Stimulated activated CD4-positive, alpha-beta T cell treated with anti-CD3 and anti-CD28 coated beads, Interleukin-1b, Interleukin-23, amount 100 ng/mL, for 48 hours (primary cell): ENCODE measurements around the gene DLK1.

Source experiments
- DNase-seq: peaks from one replicate; pipeline ENCODE4 v3.0.0-alpha.2; 2020

DLK1 gene

DNA sequence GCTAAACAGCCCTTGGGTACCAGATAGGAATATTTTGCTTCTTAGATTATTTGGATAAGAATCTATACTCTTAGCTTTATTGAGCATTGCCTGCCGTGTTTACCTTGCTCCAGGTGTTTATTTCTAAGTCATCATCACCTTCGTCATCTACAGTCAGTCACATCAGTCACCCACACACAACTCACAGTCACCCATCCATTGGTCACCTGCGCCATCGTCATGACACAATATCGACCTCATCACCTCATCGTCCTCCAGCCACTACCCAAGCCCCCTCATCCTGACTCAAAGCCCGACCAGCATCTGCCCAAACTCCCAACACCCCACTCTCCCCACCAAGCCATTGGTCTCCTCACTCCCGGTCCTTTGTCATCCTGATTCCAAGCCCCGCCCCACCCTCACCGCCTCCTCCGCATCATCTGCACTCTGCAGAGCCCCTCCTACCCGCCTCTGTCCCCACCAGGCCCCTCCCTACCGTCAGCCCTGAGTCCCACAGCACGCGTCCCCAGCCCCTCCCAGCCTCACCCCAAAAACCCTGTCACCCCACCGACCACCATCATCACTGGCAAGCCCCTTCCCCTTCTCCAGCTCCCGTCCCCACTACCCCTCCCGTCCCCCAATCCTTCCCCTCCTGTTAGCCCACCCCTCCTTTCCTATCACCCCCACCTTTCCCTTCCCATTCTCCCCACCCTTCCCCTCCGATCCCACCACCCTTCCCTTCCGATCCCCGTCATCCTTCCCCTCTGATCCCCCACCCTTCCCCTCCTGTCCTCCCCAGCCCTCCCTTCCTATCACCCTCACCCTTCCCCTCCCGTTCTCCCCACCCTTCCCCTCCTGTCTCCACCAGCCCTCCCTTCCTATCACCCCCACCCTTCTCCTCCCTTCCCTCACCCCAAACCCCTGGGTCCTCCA, 9.8 kb downstream of the DLK1 start:
- no peak for DNase-seq

DNA sequence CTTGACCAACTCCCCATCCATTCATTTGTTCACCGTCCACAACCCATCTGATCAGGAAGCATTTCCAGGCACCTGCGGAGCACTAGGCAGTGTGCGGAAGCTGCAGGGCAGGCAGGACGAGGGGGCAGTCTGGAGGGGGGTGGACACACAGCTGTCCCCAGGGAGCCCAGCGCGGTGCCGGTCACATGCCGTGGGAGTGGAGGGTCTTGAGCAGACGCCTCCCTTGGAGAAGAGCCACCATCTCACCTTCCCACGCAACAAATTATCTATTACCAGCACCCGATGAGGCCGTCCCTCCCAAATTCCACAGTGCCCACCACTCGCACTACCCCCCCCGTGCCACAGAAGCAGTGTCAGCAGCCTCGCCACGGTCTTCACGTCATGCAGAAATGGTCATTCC, 10.8 kb downstream of the DLK1 start:
- no peak for DNase-seq

DNA sequence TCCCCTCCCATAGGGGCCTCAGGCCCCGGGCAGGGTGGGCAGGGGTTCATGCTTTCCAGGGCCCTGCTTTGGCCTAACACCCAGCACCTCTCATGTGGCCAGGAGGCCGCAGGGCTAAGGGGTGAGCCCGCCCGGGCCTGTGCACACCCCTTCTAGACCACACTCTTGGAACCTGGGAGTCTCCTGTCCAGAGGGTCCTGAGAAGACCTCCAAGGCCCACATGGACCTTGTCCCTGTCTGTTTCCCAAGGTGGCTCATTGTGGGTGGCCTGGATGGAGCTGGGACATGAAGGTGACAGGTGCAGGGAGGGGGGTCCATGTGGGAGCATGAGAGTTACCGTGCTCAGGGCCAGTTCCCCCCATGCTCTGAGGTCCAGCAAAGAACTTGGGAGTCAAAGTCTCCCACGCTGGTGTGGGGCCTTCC, 11.6 kb downstream of the DLK1 start:
- no peak for DNase-seq

DNA sequence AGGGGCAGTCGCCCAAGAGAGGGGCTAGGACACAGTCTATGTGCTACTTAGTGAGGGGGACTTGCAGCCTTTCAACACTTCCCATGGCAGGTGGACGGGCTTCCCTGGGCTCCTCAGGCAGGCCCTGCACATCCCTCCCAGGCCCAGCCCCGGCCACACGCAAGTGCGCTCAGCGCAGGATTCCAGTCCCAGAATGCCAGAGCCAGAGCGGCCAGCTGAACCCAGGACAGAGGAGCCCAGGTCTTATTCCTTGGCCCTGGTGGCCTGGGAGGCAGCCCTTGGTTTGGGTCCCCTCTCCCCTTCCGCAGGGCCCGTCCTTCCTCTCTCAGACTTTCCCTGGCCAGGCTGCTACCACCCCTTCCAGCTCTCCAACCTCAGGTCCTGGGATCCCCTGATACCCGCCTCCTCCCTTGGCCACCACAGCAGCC, 12.0 kb downstream of the DLK1 start:
- no peak for DNase-seq

DNA sequence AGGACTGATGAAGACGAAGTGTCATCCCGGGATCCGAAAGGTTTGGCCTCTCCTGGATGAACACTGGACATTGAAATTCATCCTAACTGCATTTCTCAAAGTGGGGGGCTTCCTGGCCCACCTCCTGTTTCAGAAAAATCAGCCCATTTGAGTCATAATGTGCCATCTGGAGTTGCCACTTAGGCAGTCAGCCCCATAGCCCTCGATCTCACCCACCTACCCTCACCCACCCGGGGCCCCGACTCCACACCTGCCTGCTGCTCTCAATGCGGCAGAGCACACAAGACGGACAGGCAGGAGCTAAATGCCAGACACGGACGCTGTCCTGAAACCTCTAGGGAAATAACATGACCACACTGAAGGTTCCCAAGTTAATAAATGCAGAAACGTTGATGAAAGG, 12.6 kb downstream of the DLK1 start:
- DNase-seq = no peak

DNA sequence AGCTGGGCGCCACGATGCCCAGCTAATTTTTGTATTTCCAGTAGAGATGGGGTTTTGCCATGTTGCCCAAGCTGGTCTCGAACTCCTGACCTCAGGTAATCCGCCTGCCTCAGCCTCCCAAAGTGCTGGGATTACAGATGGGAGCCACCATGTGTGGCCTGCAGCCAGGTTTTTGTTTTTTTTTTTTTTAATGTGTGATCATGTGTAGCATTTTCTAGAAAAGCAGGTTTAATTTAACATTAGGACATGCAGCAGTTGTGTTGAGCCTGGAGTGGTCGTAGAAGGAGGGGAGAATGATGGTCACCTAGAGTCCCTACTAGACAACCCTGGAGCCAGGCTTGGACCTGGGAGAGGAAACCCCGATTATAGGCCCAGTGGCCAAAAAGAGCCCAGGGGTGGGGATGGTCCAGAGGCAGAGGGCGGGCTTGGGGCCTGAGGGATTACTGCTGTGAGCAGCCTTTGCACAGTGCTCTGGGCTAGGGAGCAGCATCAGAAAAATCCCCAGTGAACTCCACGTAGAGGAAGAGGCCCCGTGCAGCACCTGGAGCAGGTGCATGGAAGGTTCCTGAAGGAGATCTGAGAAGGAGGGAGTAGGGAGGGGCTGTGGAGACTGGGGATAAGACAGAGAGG, 13.6 kb downstream of the DLK1 start:
- DNase-seq = no peak

DNA sequence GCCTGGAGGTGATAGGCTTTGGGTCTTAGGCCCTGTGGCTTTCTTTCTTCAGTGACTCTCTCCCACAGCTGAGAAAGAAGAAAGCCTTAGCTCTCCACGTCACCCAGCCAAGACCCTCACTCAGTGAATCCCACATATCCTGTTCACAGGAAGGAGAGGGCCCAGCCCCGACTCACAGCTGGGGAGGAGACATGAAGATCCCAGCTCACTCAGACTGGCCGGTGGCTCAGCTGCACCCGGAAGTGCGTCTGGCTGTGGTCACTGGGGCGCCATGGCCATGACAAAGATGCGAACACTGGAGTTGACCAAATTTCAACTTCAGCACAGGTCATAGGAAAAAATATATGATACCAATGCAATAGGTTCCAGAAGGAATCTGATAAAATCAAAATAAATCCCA, 14.2 kb downstream of the DLK1 start:
- no peak for DNase-seq

DNA sequence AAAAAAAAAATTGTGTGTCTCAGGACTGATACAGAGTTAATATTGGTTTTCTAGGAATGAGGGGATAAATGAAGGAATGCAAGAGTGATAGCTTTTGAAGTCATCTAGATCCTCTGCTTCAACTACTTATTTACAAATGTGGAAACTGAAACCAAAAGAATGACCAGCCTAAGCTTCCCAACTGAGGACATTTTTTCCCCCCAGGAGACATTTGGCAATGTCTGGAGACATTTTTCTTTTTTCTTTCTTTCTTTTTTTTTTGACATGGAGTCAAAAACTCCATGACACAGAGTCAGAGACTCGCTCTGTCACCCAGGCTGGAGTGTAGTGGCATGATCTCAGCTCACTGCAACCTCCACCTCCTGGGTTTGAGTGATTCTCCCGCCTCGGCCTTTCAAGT, 15.3 kb downstream of the DLK1 start:
- DNase-seq = no peak

DNA sequence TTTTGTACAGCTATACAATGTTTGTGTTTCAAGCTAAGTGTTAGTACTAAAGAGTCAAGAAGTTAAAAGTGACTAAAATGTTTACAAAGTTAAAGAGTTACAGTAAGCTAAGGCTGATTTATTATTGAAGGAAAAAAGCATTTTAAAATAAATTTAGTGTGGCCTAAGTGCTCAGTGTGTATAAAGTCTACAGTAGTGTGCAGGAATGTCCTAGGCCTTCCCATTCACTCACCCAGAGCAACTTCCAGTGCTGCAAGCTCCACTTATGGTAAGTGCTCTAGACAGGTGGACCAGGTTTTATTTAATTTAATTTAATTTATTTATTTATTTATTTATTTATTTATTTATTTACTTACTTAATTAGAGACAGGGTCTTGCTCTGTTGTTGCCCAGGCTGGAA, 19.6 kb downstream of the DLK1 start:
- DNase-seq = no peak

DNA sequence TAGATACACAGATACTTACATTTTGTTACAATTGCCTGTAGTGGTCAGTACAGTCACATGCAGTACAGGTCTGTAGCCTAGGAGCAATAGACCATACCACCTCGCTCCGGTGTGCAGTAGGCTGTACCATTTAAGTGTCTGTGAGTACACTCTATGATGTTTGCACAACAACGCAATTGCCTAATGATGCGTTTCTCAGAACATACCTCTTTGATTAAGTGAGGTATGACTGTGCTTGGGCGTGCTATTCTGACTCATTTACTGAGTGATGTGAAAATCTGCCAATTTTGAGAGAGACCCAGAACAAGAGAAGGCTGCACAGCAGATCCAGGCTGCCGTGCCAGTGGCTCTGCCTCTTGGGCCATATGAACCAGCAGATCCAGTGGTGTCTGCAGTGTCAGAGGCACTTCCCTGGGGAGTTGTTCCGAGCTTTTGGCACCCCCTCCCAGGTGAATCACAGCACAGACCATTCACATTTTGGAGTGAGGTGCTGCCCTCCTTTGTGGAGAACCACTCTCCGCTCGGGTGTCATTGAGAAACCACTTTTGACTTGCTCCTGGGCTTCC, 20.4 kb downstream of the DLK1 start:
- DNase-seq = no peak

DNA sequence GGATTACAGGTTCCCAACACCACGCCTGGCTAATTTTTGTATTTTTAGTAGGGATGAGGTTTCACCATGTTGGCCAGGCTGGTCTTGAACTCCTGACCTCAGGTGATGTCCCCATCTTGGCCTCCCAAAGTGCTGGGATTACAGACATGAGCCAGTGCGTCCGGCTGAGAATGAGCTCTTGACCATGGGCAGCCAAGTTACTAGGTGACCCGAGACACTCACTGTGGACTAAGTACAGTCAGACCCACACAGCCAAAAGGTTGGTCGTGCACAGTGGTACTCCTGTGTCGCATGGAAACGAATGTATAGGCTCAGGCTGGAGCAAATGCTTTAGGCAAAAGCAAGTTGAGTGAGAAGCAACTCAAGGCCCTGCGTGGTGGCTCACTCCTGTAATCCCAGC, 21.0 kb downstream of the DLK1 start:
- DNase-seq = no peak

DNA sequence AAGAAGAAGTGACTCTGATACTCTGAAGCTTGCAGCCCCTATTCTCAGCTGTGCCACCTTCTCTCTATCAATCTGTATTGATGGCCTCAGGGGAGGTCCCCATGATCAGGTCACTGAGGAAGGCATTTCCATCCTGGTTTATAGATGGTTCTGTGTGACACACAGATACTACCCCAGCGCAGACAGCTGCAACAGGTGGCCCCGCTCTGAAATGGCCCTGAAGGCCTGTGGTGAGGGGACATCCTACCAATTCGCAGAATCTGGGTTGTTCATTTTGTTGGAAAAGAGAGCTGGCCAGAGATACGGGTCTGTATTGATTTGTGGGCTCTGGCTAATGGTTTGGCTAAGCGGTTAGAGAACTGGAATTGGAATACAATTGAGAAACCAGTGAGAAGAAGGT, 21.7 kb downstream of the DLK1 start:
- DNase-seq = no peak

DNA sequence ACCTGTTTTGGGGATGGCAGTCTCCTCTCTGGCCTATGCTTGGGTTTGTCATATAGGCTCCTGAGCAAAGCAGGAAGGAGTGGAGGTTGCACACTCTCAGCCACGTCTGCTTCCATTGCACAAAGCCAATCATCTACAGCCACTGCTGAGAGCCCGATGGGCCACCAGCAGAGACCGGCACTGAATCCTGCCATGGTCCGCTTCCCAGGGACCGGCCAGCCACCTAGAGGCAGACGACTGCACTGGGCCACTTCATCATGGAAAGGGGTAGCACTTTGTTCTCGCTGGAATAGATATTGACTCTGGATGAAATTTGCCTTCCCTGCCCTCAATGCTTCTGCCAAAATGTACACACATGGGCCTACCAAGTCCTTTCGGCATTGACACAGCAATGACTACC, 22.3 kb downstream of the DLK1 start:
- DNase-seq = no peak

DNA sequence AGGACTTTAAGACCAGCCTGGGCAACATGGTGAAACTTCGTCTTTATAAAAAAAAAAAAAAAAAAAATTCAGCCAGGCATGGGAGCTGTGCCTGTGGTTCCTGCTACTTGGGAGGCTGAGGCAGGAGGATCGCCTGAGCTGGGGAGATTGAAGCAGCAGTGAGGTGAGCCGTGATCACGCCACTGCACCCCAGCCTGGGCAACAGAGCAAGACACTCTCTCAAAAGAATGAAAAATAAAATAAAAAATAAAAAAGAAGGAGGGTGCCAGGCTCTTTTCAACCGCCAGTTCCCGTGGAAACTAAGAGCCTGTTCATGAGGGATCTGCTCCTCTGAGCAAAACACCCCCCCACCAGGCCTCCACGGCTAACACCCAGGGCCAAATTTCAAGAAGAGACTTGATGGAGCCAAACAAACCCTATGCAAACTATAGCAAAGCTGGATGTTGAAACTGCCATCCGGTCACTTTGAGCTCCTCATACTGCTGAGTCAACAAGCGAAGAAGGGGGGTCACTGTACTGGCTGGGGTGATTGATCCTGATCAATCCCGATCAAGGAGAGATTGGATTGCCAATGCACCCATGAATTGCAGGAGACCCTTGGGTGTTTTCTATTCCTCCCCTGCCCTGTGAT, 23.4 kb downstream of the DLK1 start:
- no peak for DNase-seq

DNA sequence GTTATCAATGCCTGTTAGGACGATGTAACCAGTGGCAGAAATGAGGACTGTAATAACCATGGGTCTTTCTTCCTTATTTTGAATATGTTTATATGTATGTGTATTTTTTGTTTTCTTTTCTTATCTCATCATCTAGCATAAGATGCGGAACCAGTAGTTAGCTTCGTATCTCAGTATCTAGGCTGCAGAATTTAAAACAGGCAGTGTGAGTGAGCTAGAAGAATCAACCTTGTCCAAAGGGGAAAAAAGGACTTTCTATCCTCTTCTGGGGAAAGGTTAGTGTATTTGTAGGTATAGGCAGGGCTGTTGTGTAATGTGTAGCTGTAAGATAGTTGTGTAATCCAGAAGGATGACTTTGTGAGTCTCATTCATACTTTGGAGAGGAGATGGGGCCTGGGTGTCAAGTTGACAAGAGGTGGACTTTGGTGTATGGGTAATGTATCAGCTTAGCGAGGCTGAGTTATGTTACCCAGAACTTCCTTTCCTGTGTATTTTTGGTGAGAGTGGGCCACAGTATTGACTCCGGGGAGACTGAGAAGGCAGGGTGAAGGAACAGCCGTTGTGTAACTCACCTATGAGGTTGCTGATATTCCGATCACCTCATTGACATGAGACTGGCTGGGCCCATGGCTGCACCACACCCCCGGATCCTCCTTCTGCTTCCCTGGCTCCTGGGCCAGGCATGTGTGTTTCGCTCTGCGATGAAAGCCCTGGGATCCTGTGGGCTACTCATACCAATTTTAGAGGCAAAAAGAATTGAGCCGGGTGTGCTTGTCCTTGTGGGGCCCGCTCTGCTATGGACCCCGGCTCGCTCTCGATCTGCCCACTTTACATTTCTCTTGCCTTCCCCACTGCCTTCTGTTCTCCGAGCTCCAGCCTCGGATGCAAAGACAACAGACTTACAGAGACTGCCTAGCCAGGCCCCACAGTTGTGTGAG, 24.3 kb downstream of the DLK1 start:
- DNase-seq = no peak

DNA sequence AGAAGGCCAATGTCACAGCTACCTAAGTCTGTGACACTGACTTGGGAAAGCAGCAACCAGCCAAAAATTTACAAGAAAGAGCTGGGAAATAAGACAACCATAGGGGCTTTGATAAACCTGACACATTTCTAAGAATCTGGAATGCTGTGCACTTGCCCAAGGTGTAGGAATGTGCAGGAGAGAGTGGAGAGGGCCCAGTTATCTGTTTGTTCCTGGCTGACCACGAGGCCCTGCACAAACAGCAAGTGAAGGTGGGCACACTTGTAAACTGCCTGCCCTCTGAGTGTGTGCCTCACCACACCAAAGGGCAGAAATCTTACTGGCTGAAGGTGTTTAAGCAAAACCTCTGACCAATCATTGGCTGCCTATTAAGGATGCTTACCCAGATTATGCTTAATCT, 27.3 kb downstream of the DLK1 start:
- DNase-seq = no peak

DNA sequence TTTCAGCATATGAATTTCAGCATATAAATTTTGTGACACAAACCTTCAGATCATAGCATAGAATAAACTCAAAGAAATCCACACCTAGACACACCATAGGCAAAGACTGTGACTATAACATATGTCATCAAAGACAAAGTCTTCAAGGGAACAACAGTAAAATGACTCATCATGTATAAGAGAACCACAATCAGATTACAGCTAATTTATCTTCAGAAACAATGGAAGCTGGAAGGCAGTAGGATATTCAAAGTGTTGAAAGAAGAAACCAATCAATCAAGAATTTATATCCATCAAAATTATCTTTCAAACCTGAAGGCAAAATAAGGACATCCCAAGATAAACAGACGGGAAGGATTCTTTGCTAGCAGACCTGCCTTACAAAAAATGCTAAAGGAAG, 29.0 kb downstream of the DLK1 start:
- no peak for DNase-seq

DNA sequence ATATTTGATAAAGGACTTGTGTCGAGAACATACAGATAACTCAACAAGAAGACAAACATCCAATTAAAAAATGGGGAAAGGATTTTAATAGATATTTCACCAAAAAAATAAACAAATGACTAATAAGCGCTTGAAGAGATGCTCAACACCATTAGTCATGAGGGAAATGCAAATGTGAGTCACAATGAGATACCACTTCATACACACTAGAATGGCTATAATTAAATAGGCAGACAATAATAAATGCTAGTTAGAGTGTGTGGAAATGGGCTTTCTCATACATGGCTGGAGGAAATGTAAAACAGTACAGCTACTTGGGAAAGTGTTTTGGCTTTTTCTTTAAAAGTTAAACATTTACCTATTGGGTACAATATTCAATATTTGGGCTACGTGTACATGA, 34.8 kb downstream of the DLK1 start:
- no peak for DNase-seq

DNA sequence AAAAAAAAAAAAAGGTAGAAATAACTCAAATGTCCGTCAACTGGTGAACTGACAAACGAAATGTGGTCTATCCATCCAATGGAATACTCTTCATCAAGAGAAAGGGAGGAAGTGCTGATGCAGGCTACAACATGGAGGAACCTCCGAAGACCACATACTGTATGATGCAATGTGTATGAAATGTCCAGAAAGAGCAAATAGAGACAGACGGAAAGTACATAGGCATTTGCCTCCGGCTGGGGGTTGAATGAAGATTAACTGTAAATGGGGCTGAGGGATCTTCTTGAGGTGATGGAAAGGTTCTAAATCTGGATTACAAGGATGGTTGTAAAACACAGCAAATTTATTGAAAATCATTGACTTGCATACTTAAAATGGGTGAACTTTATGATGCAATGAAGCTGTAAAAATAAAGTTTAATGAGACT, 35.4 kb downstream of the DLK1 start:
- DNase-seq = no peak

DNA sequence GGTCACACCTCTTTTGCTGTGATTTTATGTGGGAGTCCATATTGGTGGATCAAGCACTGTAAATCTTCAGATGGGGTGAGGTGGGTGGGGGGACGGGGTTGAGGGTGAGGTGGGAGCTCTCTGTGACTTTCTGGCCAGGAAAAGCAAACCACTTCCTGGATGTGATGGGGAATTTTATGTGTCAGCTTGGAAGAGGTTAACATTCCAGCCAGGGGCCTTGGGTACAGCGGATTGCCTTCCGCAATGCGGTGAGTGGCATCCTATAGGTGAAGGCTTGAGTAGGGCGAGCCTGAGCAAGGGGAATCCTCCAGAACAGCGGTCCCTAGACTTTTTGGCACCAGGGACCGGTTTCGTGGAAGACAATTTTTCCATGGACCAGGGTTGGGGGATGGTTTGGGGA, 36.2 kb downstream of the DLK1 start:
- DNase-seq = no peak

DNA sequence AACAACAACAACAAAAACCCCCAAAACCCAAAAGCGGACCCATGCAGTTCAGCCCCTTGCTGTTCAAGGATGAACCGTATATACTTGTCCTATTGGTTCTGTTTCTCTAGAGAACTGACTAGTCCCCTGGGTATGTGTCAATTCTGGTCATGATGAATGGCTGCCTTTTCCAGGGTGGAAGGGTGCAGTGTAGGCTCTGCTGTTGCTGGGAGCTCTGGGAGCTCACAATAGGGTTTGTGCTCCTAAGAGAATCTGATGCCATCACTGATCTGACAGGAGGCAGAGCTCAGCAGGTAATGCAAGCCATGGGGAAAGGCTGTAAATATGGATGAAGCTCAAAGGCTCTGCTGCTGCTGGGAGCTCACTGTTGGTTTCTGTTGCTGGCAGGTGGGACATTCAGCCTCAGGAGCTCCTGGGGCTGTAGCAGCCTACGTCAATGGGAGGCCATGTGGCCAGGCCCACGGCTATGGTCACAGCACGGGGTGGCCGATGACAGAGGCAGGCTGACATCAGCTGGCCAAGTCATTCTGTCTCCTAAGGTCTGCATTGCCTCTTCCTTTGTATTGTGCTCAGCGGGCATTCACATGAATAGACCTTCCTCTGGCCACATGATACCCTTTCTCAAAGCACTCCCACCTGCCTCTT, 37.9 kb downstream of the DLK1 start:
- DNase-seq = no peak

DNA sequence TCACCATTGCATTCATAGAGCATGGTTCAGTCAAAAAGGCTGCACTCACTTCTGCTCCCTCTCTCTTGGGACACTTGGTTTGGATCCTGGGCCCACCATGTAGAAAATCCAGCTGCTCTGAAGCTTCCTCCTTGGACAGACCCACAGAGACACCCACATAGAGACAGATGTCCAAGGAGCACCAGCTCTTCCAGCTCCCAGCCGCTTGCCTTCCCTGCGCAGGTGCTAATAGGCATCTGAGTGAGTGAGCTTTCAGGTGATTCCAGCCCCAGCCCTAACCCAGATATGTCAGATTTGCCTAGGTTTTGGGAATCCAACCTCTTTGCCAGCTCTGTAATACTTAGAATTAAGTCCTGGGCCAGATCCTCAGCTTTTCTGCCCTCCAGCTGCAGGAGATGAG, 38.6 kb downstream of the DLK1 start:
- no peak for DNase-seq
